ENCODE data around the gene NAB1.

NAB1 gene

DNA sequence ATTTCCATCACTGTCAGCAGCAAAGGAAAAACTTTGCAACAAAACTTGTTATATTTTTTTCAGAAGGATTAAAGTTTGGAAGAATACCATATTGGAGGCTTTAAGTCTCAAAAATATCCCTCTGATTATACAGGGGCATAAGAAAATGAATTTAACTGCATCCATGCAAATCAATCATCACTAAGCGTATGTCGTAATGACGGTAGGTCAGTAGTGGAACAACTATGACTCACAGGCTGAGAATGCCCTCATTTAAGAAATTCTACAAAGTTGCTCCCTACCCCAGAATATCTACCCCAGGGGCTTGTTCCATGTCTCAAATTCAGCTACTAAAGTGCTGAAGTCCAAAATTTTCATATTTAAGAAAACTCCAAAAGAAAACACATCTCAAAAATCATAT, 12.5 kb upstream of the NAB1 start:
- Histone ChIP-seq H3K4me1 (peaks cover 15% of the 10 kb centered on the region), H3K36me3 (no peaks in the 10 kb centered on the region), H3K9me3 (no peaks in the 10 kb centered on the region), H3K4me3 (ENCODE audit: low read depth, low read length) (no peak overlapping the region), H3K27me3 (no peaks in the 10 kb centered on the region)
- TF ChIP-seq, protein P1, sequence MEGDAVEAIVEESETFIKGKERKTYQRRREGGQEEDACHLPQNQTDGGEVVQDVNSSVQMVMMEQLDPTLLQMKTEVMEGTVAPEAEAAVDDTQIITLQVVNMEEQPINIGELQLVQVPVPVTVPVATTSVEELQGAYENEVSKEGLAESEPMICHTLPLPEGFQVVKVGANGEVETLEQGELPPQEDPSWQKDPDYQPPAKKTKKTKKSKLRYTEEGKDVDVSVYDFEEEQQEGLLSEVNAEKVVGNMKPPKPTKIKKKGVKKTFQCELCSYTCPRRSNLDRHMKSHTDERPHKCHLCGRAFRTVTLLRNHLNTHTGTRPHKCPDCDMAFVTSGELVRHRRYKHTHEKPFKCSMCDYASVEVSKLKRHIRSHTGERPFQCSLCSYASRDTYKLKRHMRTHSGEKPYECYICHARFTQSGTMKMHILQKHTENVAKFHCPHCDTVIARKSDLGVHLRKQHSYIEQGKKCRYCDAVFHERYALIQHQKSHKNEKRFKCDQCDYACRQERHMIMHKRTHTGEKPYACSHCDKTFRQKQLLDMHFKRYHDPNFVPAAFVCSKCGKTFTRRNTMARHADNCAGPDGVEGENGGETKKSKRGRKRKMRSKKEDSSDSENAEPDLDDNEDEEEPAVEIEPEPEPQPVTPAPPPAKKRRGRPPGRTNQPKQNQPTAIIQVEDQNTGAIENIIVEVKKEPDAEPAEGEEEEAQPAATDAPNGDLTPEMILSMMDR (IDR thresholded peaks at IDR 0.05; ENCODE audit: low read depth, low read length), result no peak
- DNase-seq, result no peak

DNA sequence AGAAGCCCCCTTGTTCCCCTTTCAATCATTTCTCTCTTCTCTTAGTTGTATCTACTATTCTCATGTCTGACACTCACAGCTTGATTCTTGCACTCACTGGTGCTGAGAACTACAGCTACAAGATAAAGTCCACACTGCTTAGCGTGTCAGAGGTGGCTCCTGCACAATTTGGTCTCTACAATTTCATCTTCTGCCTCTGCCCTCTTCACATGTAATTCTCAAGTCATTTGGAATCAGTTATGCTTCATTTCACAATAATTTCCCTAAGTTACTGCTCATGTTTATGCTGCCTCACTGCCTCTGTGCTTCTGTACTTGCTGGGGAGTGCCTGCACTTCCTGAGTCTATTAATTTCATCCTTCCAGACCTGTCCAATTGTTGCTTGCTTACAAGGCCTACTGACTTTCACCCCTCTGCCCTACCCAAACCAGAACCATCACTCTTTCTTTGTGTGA, 11.6 kb upstream of the NAB1 start:
- TF ChIP-seq, protein P1 (IDR thresholded peaks at IDR 0.05; ENCODE audit: low read depth, low read length), result no peak
- H3K27me3 ChIP-seq, result no peaks in the 10 kb centered on the region
- H3K4me3 ChIP-seq (ENCODE audit: low read depth, low read length), result no peak overlapping the region
- no peaks in the 10 kb centered on the region for H3K36me3 ChIP-seq
- H3K9me3 ChIP-seq, result no peaks in the 10 kb centered on the region
- peaks cover 15% of the 10 kb centered on the region for H3K4me1 ChIP-seq
- DNase-seq, result no peak

DNA sequence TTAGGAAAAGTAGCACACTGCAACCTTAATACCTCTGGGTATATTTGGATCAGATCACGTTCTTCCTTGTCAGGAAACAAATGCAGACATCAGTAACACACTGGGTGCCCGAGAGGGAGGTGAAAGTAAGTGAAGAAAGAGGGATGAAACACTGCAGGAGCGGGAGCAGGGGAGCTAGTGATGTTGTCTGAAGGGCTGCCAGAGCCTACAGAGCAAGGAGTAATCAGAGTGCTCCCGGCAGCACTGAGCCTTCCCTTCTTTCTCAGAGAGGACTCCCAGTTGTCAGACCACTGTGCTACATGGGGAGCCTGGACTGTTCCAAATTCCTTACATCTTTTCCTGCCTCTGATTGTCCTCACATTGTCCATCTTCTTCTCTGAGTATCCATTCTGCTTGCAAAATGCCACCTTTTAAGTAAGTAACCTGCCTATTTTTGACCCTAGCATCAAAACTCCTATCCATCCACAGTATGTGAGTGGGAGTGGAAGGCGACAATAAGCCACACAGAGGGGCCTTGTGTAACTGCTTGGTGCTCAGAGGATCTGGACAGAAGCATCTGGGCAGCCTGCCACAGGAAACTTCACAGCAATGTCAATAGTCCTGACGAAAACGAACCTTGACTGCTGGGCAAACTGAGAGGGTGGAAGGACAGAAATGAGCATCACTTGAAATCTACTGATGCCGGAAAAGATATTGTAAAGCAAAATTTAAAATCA, 10.8 kb upstream of the NAB1 start:
- Histone ChIP-seq H3K9me3 (no peaks in the 10 kb centered on the region), H3K4me3 (ENCODE audit: low read depth, low read length) (no peak overlapping the region), H3K4me1 (peaks cover 15% of the 10 kb centered on the region), H3K27me3 (no peaks in the 10 kb centered on the region), H3K36me3 (no peaks in the 10 kb centered on the region)
- DNase-seq, result peak; percentile 27
- TF ChIP-seq, protein P1 (IDR thresholded peaks at IDR 0.05; ENCODE audit: low read depth, low read length), result no peak

DNA sequence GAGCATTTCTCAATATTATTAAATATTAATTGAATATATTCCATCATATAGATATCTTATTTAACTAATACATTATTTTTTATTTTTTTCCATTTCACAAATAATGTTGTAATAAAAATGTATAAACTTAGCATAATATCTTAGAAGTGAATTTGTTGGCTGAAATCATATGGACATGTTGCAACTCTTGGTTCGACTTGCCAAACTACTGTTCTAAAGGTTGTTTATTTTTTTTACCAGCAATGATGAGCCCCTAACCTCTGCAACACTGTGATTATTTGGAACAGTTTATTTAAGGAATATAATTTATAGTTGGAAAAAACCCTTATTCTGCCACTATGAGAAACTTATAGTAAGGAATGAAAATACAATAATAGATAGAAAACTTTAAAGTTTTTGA, 8.8 kb upstream of the NAB1 start:
- no peak overlapping the region for H3K4me3 ChIP-seq (ENCODE audit: low read depth, low read length)
- no peaks in the 10 kb centered on the region for H3K9me3 ChIP-seq
- TF ChIP-seq, protein P1 (IDR thresholded peaks at IDR 0.05; ENCODE audit: low read depth, low read length), result no peak
- no peaks in the 10 kb centered on the region for H3K36me3 ChIP-seq
- peaks cover 15% of the 10 kb centered on the region for H3K4me1 ChIP-seq
- H3K27me3 ChIP-seq, result no peaks in the 10 kb centered on the region
- DNase-seq, result no peak

DNA sequence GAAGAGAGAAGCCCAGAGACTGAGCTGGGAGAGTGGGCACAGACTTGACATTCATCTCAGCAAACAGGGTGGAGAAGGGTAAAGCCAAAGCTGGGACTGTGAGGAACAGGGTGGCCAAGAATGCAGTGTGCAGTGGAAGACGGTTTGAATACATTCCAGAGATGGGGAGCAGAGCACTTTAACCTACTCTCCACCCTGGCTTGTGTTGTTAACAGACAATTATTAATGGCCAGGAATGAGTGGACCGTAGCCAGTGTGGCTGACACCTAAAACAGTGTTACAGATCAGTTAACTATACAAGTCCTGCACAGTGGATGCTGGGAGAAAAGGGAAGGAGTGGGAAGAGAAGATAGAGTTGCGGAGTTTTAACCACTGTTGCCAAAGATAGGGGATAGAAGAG, 7.4 kb upstream of the NAB1 start:
- Histone ChIP-seq H3K4me3 (ENCODE audit: low read depth, low read length) (no peak overlapping the region), H3K36me3 (no peaks in the 10 kb centered on the region), H3K4me1 (peaks cover 15% of the 10 kb centered on the region), H3K27me3 (no peaks in the 10 kb centered on the region), H3K9me3 (no peaks in the 10 kb centered on the region)
- no peak for DNase-seq
- TF ChIP-seq, protein P1 (IDR thresholded peaks at IDR 0.05; ENCODE audit: low read depth, low read length), result no peak

DNA sequence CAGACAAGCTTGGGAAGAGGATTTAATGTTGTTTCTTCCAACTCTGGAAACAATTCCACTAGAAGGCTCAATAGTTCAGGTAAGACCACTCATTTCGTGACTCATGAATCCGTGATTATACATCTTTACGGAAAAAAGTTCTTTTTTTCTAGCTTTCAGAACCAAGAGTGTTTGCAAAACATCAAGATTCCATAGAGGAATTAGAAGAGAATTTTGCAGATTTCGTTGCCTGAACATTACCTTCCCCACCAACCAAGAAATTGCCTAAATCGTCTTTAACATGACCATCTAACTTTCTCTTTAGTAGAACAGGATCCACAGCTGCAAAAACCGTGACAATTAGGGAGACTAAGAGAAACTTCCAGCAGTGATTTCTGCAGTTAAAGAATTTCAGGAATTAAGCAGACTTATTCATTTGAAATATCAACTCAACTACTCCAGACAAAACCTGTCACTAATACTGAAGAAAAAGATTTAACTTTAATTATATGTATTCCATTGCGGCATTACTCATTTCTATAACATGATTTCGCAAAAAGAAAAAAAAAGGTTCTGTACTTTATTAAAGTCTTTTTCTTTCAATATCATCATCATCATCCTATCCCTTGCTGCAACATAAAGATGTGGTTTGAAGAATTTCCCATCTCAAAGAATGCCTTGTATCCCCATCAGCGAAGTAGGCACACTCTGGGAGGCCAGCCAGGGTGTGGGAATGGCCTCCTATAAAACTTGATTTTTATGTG, 1.9 kb upstream of the NAB1 start:
- no peak overlapping the region for H3K4me3 ChIP-seq (ENCODE audit: low read depth, low read length)
- no peak for DNase-seq

More for the DNA sequence above, 1.9 kb upstream of the NAB1 start:
- Histone ChIP-seq H3K27me3 (no peaks in the 10 kb centered on the region), H3K36me3 (no peaks in the 10 kb centered on the region), H3K9me3 (no peaks in the 10 kb centered on the region), H3K4me1 (no peaks in the 10 kb centered on the region)
- TF ChIP-seq, protein P1 (IDR thresholded peaks at IDR 0.05; ENCODE audit: low read depth, low read length), result no peak

Data from BE2C (cell line).